Suprapubic skin (tissue), 4 donors: Measurements from ENCODE around the gene SULF2.

ENCODE experiments used
- CTCF ChIP-seq, 2 donors: fragments of 200-600 bp in 1 of 2; fragments of 450-650 bp in 1 of 2; sonication (generic) in 1 of 2; IDR thresholded peaks; one replicate each; pipeline ENCODE4 v1.5.1; 2016 to 2019; ENCODE audit warnings: antibody characterized with exemption in 2 of 2, mild to moderate bottlenecking in 1 of 2, moderate library complexity in 1 of 2
- EP300 ChIP-seq: sonication (generic); formaldehyde crosslinking; IDR thresholded peaks from one replicate; pipeline ENCODE4 v1.6.1; 2017; ENCODE audit warnings: antibody characterized with exemption
- POLR2A ChIP-seq, 2 donors: fragments of 450-650 bp; IDR thresholded peaks; one replicate each; pipeline ENCODE4 v1.6.1; 2017; ENCODE audit warnings: antibody characterized with exemption in 2 of 2, mild to moderate bottlenecking in 2 of 2, moderate library complexity in 2 of 2
- POLR2AphosphoS5 ChIP-seq, 3 donors: sonication (generic); formaldehyde crosslinking; IDR thresholded peaks; one replicate each; pipeline ENCODE4 v1.6.1; 2017; ENCODE audit warnings: antibody characterized with exemption in 3 of 3

- no peak for TF ChIP-seq CTCF (IDR thresholded peaks at IDR 0.05)
- no peak for TF ChIP-seq POLR2A (IDR thresholded peaks at IDR 0.05)
- no peak for TF ChIP-seq EP300
- no peak for TF ChIP-seq POLR2AphosphoS5 (IDR thresholded peaks at IDR 0.05)
Observed at GRCh38 chr20:47704746-47705496, 80.4 kb downstream of the SULF2 start.
